GM18526 (cell line): Measurements from ENCODE around the gene STXBP3.
A peak's percentile ranks its signal among the peaks of the same experiment; 100 is the strongest.

ENCODE experiments used
- POLR2A ChIP-seq: IDR thresholded peaks from 3 replicates; pipeline ENCODE4 v1.6.1; 2011; ENCODE audit not compliant: insufficient read length; ENCODE audit errors: extremely low read depth

The STXBP3 gene, protein sequence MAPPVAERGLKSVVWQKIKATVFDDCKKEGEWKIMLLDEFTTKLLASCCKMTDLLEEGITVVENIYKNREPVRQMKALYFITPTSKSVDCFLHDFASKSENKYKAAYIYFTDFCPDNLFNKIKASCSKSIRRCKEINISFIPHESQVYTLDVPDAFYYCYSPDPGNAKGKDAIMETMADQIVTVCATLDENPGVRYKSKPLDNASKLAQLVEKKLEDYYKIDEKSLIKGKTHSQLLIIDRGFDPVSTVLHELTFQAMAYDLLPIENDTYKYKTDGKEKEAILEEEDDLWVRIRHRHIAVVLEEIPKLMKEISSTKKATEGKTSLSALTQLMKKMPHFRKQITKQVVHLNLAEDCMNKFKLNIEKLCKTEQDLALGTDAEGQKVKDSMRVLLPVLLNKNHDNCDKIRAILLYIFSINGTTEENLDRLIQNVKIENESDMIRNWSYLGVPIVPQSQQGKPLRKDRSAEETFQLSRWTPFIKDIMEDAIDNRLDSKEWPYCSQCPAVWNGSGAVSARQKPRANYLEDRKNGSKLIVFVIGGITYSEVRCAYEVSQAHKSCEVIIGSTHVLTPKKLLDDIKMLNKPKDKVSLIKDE

DNA sequence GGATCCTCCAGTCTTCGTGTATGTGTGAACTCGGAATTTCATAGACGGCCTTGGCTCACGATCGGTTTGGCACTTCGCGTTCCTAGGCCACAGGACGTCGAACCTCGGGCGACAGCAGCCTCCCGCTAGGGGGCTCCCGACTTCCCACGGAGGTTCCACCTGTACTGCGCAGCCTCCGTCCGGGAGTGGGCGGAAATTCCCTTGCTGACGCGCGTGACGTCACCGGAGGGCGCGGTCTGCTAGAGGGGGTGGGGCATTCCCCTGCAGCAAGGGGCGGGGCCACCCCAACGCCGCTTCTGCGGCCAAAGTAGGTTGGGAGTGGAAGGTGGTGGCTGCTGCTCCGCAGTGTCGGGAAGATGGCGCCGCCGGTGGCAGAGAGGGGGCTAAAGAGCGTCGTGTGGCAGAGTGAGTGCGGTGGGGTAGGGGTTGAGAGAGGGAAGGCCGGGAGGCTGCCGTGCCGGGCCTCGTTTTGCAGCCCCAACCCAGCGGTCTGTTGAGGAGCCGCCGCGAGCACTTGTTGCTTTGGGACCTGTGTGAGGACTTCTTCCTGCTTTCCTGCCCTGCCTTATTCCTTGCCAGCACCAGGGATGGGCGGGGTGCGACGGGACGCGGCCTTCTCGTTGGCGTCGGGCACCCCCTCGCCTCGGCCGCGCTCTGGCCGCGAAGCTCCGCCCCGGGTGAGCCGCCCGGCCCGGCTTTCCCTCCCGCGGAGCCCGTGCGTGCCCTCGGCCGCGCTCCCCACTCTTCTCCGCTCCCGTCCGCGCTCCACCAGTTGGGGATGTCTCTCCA lies at the start of gene STXBP3:
Gene STXBP3, plus strand, starts transcription at position 293 of the 789 bp plus-strand sequence. Its CDS starts 64 bp downstream, at position 357.
- TF ChIP-seq POLR2A, result peak; percentile 94

DNA sequence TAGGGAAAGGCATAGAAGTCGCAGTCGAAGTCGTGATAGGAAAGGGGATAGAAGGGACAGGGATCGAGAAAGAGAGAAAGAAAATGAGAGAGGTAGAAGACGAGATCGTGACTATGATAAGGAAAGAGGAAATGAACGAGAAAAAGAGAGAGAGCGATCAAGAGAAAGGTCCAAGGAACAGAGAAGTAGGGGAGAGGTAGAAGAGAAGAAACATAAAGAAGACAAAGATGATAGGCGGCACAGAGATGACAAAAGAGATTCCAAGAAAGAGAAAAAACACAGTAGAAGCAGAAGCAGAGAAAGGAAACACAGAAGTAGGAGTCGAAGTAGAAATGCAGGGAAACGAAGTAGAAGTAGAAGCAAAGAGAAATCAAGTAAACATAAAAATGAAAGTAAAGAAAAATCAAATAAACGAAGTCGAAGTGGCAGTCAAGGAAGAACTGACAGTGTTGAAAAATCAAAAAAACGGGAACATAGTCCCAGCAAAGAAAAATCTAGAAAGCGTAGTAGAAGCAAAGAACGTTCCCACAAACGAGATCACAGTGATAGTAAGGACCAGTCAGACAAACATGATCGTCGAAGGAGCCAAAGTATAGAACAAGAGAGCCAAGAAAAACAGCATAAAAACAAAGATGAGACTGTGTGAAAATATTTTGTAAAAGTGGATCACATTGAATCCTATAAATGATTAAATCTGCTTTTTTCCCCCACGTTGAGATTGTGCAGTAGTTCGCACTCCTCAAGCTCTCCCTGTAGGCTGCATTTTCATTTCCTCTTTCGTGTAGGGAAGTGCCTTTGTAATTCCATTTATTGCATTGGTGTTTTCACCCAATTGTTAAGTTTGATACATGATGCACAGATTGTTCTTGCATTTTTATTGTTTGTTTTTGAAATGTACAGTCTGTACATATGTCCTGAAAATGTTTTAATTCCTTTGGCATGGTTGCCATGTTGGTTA lies 46.8 kb upstream of the STXBP3 start:
- no peak for TF ChIP-seq POLR2A

DNA sequence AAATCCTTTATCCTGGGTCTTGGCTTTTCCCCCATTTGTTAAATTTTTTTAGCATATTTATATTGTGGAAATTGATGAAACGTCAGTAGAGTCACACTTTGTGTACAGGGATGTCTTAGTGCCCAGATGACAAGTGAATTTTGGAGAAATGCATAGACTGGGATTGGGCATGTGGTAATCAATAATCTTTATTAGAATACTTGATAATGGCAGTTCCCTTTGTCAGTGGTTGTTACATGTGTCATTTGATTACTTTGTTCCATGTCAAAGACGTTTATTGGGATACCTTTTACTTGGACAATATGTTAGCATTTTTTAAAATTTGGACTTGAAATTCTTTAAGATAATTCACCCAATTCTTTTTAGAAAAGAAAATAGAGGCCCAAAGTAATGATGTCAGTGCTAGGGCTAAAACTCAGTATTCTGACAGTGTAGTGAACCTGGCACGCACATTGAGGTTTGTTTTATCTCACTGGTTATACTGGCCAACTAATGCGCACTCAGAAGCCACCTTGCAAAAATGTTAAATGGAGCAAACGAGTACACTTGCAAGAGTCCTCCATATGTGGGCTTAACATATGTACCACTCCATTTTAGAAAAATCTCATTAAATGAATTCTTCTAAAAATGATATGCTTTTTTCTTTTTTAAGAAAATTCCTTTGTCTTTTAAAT lies 45.2 kb upstream of the STXBP3 start:
- TF ChIP-seq POLR2A, result no peak

DNA sequence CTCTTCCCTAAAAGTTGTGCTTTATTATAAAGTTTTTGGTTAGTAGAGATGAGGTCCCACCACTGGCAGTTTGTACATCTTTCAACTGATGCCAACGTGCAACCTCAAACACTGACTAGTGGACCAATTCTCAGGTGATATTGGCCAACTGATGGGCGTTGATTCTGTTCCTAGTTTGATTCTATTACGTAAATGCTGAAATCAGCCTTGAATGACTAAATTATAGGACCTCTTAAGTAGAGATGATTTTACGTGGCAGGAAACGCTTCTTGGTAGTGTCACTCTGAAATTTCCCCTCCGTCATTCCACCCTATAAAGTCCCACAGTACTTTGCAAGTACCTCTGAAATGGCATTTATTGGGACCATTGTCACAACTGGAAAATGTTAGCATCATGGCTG lies 42.5 kb upstream of the STXBP3 start:
- no peak for TF ChIP-seq POLR2A

DNA sequence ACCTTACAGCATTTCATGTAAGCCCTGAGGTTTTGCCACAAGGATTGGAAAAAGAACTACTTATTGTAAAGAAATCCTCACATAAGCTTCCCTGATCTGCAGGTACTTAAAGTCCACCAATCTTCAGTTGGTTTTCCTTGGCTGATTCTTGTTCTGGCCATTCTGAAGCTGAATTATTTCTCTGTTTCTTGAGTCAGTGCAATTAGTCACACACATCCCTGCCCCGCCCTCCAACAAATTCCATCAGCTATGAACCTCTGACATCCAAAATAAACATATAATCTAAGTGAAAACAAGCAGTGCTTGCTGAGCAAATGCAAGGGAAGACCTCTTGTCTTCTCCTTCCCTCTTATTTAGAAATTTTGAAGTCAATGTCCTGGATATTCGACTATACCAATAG lies 42.0 kb upstream of the STXBP3 start:
- TF ChIP-seq POLR2A, result no peak

DNA sequence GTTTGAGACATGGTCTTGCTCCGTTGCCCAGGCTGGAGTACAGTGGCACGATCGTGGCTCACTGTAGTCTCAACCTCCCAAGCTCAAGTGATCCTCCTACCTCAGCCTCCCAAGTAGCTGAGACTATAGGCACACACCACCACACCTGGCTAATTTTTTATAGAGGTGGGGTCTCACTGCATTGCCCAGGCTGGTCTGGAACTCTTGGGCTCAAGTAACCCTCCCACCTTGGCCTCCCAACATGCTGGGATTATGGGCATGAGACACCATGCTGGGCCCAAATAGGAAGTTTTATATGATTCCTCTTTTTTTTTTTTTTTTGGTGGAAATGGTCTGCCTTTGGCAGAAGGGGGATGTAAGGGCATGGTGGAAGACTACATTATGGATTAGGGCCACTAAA lies 39.8 kb upstream of the STXBP3 start:
- TF ChIP-seq POLR2A, result no peak

DNA sequence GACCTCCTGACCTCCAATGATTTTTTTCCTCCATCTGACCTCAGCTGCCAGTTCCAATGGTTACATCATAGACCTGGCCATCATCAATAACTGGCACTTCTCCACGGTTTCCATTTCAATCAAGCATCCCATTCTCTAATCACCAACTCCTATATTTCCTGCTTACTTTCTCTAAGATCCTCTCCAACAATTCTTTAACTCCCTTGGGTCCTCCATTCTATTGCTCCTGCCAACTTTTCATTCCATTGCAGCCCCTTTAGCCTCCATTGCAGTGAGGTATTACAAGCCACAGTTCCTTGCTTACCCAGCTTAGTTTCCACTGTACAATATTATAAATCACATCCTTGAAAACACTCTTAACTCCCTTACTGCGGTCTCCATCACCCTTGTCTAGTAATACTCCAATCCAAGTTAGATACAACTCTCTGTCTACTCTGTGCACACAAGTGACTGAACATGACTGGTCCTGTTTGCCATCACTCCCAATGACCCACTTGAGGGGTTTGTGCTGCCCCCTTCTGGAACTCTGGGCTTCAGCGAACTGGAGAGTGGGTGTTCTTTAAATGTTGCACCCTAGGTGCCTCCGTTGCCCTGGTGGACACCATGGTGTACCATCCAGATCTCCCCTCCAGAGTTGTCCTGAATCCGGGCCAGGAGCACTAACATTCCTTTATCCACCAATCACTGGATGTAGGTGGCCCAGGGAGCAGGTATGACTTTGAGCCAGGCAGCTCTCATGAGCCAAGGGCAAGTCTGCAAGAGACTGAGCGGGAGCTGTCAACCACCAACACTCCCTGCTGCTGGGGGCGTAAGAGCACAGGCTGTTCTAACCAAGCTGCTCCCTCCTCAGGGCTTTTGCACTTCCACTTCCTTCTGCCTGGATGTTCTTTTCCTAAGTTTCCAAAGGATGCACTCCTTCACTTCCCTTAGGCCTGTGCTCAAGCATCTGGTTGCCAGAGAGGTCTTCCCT lies 37.5 kb upstream of the STXBP3 start:
- TF ChIP-seq POLR2A, result no peak

DNA sequence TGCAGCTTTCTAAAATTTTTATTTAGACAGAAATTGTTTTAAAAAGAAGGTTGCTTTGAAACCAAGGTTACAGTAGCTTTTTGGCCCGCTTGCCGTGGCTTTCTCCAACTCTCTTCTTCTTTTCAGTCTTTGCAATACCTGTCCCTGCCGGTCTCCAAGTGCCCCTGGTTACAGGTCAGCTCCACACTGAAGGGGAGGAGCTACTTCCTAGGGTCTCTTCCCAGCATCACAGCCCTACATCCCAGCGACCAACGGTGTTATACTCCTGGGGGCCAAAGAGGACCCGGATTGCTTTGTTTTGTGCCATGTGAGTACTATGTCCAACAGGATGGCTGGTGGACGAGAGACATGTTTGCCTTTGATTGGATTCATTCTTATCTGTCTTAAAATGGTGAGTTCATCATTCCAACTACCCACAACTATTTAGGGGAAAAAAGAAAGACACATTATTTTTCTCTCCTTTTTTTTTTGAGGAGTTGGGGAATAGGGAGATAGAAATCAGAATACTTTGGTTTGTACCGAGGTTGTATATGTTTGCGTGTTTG lies 33.8 kb upstream of the STXBP3 start, which contains the start of gene FNDC7:
Gene FNDC7, plus strand, starts transcription at position 303 of the 545 bp plus-strand sequence. Its CDS starts 26 bp downstream, at position 329.
- no peak for TF ChIP-seq POLR2A

DNA sequence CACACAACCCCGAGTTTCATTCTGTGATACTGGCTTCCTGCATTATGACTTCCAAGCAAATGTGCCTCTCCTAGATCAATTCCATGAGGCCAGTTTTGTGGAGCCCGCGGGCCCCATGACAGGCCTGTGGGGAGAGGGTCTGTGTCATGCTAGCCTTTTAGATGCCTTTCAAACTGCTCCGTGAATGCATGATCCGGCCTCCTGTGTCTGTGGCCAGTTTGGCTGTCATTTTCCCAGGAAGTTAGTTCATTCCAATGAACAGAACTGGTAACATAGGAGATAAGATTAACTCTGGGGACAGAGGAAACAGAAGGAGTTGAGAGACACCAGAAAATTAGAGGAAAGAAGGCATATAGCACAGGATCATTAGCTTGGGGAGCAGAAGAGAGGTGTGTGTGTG lies 30.5 kb upstream of the STXBP3 start:
- TF ChIP-seq POLR2A, result no peak

DNA sequence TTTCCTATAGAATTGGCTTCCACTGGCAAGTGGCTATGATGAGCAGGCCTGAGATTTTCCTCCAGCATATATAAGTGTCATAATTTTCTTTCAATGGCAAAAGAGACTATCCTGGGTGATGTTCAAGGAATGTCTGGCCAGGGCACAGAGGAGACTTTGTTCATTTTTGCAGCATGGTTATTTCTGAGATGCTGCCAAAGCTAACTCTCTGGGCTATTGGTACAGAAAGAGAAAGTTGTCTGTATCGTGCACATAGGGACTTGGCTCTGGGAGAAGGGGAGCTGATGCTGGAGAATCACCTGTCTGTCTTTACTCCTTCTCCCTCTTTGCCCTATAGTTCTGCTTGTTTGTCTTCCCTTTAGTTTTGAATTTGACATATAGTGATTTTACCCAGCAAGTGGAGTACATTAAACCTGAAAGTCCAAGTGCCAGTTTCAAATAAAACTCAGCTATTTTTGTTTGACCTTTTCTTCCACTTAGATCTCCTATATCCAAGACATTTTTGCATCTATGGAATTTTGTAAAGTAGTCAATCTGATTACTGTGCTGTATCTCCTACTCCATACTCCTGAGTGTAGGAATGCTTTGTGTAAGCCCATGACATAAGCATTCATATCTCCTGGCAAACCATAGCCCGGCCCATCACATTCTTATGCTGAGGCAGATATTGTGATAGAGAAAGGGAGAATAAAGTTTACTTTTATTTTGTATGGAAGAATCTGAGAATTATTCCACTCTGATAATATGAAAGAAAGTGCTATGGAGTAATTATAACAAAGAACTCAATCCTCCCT lies 29.8 kb upstream of the STXBP3 start:
- no peak for TF ChIP-seq POLR2A

DNA sequence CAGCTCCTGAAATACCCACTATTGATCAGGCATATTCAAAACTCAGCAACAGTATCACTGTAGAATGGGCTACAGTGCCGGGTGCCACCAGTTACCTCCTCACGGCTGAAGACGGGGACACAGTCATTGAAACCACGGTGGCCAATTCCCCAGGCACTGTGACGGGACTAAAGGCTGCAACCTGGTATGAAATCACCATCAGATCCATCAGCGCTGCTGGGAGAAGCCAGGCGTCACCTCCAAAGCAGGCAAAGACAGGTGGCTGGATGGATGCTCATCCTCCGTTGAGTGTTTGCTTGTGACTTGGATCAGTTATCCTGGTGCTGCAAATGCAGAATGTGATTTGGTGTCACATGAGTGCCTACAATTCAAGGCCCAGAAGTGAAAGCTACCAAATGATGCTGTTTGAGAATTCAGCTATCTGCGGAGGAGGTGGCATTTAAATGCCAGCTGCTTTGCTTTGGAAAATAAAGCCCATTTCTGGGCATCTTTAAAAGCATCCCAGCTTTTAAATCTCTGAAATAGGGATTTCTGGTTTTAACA lies 28.6 kb upstream of the STXBP3 start:
- no peak for TF ChIP-seq POLR2A
